KOPT-K1 (cell line): ENCODE measurements around the gene CCDC178.

Experiments used
- H3K27ac ChIP-seq: fragments of 200-600 bp; sonication (generic); 2 replicates; pipeline ENCODE4 v1.5.1; 2016; ENCODE audit warnings: antibody characterized with exemption, mild to moderate bottlenecking, low read depth, low read length; ENCODE audit not compliant: poor library complexity, severe bottlenecking
- H3K36me3 ChIP-seq: fragments of 200-600 bp; sonication (generic); 2 replicates; pipeline ENCODE4 v1.5.1; 2017; ENCODE audit warnings: antibody characterized with exemption, mild to moderate bottlenecking, low read length, moderate library complexity; ENCODE audit not compliant: insufficient read depth
- H3K9me3 ChIP-seq: fragments of 200-600 bp; sonication (generic); 2 replicates; pipeline ENCODE4 v1.5.1; 2017; ENCODE audit warnings: antibody characterized with exemption, low read length, mild to moderate bottlenecking; ENCODE audit not compliant: insufficient read depth, poor library complexity, severe bottlenecking

Gene CCDC178

DNA sequence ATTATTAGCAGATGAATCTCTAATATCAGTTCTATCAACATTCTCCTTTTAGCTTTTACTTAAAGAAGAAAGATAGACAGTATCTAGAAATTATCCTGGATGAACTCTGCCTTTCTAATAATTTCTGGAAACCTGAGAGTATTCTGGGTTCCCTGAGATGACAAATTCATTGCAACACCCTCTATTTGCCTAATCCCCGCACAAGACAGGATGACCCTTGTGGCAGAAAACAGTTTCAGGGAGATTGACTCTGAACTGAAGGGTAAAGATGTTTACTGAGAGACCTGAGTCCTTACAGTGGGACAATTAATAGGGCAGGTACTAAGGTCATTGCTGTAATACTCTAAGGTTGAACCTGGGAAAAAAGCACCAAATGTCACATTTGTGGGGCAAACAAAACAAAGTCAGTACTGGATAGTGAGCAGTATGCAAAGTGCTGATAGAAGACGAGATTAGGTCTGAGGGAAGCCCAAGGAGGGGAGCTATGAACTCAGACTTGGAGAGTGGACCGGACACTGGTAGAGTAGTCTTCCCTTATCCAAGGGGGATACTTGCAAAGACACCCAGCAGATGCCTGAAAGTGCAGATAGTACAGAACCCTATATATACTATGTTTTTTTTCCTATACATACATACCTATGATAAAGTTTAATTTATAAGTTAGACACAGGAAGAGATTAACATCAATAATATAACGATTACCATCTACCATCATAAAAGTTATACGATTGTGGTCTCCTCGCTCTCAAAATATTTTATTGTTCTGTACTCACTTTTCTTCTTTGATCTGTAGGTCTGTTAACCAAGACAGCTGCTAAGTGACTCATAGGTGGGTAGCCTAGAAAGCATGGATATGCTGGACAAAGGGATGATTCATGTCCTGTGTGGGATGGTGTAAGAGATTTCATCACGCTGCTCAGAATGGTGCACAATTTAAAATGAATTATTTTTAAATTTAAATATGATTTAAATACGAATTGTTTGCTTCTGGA, 519.4 kb downstream of the CCDC178 start:
- H3K36me3 ChIP-seq: no peaks in the 10 kb centered on the region
- no peaks in the 10 kb centered on the region for H3K9me3 ChIP-seq
- no peak overlapping the region for H3K27ac ChIP-seq

DNA sequence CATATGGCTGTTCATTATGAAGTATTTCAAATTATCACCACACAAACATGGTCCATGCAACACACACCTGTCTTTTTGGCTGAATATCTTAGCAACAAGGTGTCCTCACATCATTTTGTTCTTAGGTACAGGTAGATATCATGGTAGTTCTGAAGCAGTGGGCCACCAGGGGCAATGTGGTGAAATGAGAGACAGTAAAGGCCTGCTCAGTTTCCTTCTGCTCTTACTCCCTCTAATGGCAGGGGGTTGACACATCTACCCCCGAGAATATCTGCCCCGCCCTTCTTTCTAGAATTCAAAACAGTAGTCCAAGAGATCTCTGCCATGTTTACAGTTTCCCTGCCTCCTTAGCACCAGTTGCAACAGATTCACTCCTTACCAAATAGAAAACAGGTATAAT, 520.7 kb downstream of the CCDC178 start:
- no peak overlapping the region for H3K27ac ChIP-seq
- no peaks in the 10 kb centered on the region for H3K9me3 ChIP-seq
- H3K36me3 ChIP-seq: no peaks in the 10 kb centered on the region

DNA sequence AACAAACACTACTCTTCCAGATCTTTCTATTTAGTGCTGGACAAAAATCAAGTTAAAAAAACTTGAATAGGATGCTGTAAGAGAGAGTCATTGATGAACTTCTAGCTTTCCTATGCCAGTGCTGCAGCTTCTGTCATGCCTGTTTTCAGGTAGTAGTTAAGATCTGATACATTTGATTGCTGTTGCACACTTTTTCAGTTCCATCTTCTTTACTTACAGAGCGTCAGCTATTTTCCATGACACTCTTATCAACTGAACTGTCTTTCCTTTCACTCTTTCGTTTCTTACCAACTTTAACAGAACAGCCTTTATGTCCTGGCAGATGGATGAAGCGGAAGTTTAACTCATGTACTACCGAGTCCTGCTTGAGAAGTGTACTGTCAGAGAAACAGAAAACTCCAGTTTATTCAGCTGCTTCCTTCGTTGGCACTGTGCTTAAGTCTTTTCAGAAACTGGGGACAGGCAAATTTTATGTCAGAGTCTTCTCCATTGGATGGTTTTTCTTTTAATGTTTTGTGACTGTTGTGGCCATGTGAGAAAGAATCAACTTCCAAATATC, 521.8 kb downstream of the CCDC178 start:
- no peaks in the 10 kb centered on the region for H3K36me3 ChIP-seq
- no peak overlapping the region for H3K27ac ChIP-seq
- H3K9me3 ChIP-seq: no peaks in the 10 kb centered on the region

DNA sequence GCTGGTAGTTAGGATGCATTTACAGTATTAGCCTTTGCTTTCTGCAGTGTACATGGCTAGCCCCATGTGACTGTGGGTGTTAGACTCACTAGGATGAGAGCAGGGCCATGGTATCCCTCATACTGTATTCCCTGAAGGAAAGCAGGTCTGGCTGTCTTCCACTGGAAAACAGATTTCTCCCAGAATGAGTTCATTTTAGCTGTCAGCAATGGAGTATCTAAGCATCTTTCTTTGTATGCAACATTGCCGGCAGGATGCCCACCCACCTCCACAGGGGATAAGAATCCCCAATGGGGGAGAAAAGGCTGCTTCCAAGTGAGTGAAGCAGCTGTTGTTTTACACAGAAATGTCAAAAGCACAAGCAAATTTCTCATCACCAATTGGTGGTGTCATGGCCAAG, 525.0 kb downstream of the CCDC178 start:
- Histone ChIP-seq H3K36me3 (no peaks in the 10 kb centered on the region), H3K27ac (no peak overlapping the region), H3K9me3 (no peaks in the 10 kb centered on the region)

DNA sequence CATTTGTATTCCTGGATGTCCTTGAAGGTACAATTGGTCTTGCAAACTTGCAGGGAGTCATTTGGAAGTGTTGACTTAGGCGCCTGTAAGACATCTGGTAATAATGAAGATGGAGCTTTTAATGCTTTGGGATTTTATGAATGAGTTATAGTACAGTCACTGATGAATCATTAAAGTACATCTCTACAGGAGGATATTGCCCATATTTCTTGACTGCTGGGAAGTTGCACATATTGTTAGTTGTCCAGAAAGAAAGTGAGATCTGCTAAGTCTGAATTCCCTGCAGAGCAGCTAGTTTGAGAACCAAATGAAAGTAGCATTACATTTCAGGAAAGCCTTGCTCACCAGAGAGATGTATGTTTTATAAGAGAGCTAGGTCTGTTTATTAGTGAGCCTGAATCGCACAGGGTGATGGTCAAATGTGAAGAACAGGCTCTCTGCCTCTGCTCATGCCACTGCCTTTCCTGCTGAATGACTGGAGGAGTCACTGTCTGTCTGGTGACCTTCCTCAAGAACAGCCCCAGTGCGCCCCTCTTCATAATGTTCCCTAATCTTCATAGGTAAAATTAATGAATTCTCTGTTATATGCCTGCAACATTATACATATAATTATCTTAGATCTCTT, 528.7 kb downstream of the CCDC178 start:
- H3K27ac ChIP-seq: no peak overlapping the region
- H3K9me3 ChIP-seq: no peaks in the 10 kb centered on the region
- H3K36me3 ChIP-seq: no peaks in the 10 kb centered on the region

DNA sequence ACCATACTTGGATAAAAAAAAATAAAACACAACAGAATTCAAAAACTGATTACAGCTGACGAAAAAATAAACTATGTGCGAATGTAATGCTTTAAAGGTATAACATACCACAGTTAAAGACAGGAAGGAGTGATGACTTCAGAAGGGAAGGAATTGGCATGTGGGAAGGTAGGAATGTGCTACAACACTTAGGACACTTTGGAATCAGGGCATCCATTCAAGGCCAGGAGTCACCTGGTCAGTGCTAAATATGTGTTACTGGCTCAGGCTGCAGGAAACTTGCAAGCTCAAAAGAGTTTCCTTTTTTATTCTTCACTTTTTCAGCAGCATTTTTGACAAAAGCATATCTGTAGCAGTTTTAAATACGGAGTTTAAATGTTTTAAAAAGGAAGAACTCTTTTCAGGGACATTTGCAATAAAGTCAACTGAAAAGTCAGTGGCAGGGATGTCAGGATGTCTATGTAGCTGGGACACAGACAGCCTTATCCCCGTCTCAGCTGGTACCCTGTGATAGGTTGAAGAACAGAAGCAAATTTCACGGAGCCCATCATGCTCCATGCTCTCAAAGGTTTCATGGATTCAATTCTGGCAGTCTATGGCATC, 529.7 kb downstream of the CCDC178 start:
- H3K27ac ChIP-seq: no peak overlapping the region
- no peaks in the 10 kb centered on the region for H3K9me3 ChIP-seq
- H3K36me3 ChIP-seq: no peaks in the 10 kb centered on the region

DNA sequence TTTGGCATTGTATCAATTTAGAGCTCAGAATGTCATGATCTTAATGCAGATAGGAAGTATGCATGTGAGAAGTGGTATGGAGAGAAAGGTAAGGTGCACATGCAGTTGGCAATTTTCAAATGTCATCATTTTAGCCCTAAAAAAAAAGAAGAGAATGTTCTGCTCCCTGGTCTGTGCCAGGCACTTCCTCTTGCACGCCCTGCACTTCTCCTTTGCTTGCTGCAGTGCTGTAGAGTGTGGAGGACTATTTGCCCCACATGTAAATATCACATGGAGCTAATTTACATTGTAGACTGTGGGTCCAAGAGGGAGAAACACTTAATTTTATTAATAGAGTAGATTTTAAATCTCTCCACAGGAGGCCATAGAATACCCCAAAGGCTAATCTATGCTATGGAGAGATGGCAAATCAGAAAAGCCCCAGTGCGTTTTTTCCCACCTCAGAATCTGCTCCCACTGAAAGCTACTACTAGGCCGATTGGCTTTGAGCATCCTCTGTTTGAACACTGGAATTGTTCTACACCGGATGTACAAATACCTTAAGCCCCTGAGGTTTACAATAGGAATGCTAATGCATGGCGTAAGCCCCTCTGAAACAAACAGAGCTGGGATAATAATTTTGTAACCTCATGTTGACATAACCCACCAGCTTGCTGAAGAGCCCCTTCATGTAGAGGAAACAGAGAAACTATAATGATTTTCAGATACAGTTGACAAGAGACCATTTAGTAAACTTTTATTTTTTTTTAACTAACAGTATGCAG, 530.5 kb downstream of the CCDC178 start:
- H3K9me3 ChIP-seq: no peaks in the 10 kb centered on the region

DNA sequence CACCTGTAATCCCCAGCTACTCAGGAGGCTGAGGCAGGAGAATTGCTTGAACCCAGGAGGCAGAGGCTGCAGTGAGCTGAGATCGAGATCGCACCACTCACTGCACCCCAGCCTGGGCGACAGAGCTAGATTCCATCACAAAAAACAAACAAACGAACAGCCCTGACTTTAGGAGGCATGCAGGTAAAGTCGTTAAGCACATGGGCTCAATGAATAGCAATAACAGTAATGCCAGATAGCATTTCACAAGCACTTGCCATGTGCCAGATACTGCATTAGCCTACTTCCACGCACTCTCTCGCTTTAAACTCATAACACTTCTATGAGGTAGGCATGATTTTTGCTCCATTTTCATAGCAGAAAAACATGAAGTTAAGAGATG, 532.1 kb downstream of the CCDC178 start:
- Histone ChIP-seq H3K9me3 (no peaks in the 10 kb centered on the region), H3K27ac (no peak overlapping the region), H3K36me3 (no peaks in the 10 kb centered on the region)

More for the DNA sequence above, 530.5 kb downstream of the CCDC178 start:
- Histone ChIP-seq H3K36me3 (no peaks in the 10 kb centered on the region), H3K27ac (no peak overlapping the region)

DNA sequence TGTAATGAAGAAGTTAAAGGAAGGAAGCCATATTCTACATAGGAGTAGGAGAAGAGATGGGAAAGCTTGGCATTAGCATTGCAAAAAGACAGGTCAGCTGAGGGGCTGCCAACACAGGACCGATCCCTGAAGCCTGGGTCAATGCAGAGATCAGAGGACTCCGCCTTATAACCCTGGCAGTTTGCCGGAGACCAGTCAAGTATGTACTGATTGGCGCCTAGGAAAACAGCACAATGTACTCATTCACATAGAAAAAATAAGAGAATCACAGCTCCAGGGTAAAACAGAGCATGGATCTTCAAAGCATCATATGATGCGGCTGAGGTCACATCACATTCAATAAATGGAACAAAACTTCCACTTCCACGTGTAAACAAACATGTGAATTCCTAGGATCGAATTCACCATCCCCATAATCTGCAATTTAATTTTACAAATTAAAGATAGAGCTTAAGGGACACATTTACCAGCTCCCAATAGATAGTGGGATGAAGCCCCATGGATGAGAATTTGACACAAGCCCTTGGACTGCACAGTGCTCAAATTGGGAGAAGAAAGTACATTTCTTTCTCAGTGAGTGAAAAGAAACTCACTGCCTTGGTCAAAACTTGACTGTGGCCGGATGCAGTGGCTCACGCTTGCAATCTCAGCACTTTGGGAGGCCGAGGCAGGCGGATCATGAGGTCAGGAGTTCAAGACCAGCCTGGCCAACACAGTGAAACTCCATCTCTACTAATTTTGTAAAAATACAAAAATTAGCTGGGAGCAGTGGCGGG, 532.7 kb downstream of the CCDC178 start:
- Histone ChIP-seq H3K9me3 (no peaks in the 10 kb centered on the region), H3K27ac (no peak overlapping the region), H3K36me3 (no peaks in the 10 kb centered on the region)

DNA sequence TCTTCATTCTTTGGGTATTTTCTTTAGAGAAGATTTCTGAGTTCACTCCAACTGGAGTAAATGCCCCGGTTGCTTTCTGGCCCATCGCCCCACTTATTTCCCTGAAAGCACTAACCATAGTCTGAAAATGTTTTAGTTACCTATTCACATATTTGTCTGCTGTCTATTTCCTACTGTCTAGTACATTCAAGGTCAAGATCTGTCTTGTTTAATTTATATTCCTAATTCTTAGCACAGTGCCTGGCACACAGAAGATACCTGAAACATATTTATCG, 533.3 kb downstream of the CCDC178 start:
- Histone ChIP-seq H3K27ac (no peak overlapping the region), H3K9me3 (no peaks in the 10 kb centered on the region), H3K36me3 (no peaks in the 10 kb centered on the region)

DNA sequence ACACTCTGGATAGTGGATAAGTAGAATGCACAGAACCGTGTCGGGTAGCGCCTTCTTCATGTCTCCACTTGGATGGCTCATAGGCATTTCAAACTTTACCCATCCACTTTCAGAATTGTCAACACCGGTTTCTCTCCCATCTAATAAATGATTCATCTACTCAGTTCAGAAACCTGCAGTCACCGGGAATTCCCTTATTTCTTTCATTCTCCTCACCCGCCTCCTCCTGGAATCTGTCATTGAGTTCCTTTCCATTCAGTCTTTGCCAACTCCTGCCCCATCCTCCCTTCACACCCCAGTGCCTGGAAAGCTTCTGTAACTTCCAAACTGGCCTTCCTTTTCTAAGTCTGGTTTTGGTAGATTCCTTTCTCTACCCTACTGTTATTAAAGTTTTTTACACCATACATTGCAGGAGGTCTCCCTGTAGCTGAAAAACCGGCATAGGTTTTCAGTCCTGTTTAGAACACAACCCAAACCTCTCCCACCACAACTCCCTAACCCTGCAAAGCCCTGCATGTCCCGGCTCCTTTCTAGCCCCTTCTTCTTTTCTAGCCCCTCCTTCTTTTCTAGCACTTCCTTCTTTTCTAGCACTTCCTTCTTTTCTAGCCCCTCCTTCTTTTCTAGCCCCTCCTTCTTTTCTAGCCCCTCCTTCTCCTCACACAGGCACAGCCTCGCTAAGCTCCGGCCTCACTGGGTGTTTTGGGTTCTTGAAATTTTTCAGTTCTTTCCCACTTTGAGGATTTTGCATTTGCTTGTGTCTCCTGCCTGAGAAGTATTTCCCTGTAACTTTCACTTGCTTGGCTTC, 533.8 kb downstream of the CCDC178 start:
- Histone ChIP-seq H3K27ac (no peak overlapping the region), H3K9me3 (no peaks in the 10 kb centered on the region), H3K36me3 (no peaks in the 10 kb centered on the region)

DNA sequence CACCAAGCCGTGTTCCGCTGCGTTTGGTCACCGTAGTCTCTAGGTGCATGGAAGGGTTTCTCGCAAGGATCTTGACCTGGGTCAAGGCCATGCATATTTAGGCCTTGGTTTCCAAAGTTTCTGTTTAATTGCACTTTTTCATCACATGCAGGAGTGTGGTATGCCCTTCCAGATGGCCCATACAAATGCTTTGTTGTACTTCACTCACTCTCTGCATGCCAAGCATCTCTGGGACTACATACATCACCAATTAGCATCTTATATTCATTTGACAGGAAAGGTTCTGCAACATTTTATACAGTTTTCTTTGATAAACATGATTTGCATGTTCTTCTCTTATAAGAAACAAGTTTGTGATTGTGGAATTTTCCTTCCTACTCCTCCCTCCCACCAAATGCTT, 534.9 kb downstream of the CCDC178 start:
- H3K9me3 ChIP-seq: no peaks in the 10 kb centered on the region
- no peaks in the 10 kb centered on the region for H3K36me3 ChIP-seq
- H3K27ac ChIP-seq: no peak overlapping the region

DNA sequence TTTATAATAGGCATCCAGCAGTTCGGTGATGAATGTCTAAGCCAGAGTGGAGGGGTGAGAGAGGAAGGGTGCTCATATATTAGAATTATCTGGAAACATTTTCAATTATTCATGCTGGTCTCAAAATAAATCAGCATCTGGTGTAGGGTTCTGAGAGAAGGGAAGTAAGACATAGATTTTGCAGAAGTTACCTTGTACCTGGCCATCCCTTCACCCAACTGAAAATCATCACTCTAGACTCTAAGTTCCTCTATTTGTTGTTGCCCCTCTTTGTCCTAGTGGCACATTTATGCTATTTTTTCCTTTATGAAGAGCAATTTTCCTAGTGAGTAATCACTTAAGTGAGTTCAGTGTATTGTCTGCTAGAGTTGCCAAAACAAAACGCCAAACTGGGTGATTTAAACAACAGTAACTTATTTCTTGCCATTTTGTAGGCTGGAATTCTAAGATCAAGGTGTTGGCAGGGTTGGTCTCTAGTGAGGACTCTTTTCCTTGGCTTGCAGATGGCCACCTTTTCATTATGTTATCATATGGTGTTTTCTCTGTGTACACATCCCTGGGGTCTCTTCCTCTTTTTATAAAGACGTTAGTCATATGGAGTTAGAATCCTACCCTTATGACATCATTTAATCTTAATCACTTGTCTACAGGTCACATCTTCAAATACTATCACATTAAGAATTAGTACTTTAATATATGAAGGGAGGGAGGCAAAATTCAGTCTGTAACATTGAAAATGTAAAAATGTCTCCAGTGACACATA, 537.8 kb downstream of the CCDC178 start:
- Histone ChIP-seq H3K27ac (no peak overlapping the region), H3K36me3 (no peaks in the 10 kb centered on the region), H3K9me3 (peaks cover under 1% of the 10 kb centered on the region)
